Measurements from ENCODE around the gene PTBP2.
"Not testable (repeated sequence)": the region's sequence is repeated elsewhere in the genome, so short reads cannot be mapped to it uniquely, and the experiment has no call there.

The PTBP2 gene

DNA sequence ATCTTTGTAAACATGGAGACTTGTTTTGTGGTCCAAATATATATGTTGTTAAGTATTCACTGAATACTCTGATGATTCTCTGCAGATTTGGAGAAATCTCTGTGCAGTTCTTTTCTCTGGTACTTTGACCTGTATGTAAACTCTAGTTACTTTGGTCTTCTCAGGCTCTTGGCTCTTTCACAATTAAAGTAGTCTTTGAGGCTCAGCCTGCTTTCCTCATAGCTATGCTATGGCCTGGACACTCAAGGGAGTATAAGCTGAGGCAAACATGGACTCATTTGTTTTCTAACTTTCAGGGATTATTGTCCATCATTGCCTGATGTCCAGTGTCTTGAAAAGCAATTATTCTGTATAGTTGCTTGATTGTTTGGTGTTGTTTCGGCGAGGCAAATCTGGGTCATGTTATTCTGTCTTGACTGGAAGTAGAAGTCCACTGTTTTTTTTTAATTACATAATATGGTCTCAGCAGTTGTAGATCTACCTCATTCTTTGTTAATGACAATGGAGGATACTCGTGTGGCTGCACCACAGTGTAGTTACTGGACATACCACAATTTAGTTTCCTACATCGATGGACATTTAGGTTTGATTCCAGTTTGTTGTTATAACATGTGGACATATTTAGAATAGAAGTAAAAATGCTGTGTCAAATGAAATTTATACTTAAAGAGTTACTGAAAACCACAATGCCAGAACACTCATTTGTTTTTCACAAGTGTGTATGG, 9.2 kb downstream of the PTBP2 start:
- DNase-seq (ENCODE audit: low spot score): no peak

DNA sequence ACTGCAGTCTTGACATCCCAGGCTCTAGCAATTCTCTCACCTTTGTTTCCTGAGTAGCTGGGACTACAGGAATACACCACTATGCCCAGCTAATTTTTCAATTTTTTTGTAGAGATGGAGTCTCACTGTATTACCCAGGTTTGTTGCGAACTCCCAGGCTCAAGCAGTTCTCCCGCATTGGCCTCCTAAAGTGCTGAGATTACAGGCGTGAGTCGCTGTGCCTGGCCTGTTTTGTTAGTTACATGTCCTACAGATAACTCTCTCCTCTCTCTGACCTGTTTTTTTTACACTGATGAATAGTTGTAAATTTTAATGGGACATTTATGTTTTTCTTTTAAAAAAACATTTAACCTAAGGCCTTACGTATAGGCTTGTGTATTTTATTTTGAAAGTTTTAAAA, 19.8 kb downstream of the PTBP2 start:
- DNase-seq (ENCODE audit: low spot score): no peak

DNA sequence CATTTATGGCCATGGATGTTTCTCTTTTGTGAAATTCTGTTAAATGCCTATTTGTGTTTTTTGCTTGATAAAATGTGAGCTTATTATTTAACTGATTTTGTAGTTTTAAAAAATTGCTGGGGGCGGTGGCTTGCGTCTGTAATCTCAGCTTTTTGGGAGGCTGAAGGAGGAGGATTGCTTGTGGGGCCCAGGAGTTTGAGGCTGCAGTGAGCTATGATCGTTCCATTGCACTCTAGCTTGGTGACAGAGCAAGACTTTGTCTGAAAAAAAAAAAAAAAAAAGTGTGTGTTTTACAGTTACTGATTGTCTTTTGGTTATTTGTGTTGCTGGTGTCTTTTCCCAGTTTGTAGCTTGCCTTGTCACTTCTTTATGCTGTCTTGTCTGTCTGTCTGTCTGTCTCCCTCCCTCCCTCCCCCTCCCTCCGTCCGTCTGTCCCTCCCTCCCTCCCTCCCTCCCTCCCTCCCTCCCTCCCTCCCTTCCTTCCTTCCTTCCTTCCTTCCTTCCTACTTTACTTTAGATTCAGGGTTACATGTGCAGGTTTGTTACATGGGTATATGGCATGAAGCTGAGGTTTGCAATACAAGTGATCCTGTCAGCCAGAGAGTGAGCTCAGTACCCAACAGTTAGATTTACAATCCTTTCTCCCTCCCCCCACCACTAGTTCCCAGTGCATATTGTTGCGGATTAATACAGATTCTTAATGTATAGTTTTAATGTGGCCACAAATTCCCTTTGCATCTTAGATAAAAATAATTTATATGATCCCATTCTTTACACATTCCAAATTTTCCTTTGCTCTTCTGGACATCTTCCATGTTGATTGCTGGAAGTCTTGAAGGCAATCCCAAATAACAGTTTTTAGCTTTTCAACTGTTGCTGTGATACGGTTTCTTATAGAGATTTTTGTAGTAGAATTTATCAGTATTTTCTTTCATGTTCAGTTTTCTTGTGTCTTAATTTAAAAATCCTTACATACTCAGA, 25.1 kb downstream of the PTBP2 start:
- DNase-seq (ENCODE audit: low spot score): no peak

- no peak for DNase-seq (ENCODE audit: low spot score)
These were observed 26.0 kb downstream of the PTBP2 start for GRCh38 chr1:96747565-96747964.

DNA sequence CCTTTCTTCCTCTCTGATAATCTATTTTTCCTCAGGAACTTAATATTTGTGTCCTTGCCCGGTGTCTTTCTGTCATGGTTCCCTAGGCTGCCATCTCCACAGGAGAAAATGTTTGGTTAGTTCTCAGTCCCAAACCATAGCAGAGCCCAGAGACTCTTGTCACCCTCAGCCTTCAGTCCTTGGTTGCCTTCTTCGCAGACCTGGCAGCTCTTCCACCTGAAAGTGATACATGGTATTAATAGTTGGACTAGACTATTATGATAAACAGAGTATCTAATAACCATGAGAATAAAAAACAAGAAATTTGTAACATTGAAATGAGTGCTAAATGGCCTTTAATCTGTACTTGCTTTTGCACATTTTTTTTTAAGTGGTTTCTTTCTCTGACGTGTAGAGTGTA, 26.5 kb downstream of the PTBP2 start:
- DNase-seq (ENCODE audit: low spot score): no peak

- no peak for DNase-seq (ENCODE audit: low spot score)
These were observed 28.0 kb downstream of the PTBP2 start for GRCh38 chr1:96749618-96750017.

GRCh38 chr1:96752394-96752793, 30.8 kb downstream of the PTBP2 start:
- DNase-seq (ENCODE audit: low spot score): no peak

- DNase-seq (ENCODE audit: low spot score): peak; percentile 14
These were observed 35.2 kb downstream of the PTBP2 start for GRCh38 chr1:96756789-96757188.

DNA sequence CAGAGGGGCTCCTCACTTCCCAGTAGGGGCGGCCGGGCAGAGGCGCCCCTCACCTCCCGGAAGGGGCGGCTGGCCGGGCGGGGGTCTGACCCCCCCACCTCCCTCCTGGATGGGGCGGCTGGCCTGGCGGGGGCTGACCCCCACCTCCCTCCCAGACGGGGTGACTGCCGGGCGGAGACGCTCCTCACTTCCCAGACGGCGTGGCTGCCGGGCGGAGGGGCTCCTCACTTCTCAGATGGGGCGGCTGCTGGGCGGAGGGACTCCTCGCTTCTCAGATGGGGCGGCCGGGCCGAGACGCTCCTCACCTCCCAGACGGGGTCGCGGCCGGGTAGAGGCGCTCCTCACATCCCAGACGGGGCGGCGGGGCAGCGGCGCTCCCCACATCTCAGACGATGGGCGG, 41.0 kb downstream of the PTBP2 start:
- DNase-seq (ENCODE audit: low spot score): not testable (repeated sequence)

GRCh38 chr1:96763514-96763913, 41.9 kb downstream of the PTBP2 start:
- no peak for DNase-seq (ENCODE audit: low spot score)

DNA sequence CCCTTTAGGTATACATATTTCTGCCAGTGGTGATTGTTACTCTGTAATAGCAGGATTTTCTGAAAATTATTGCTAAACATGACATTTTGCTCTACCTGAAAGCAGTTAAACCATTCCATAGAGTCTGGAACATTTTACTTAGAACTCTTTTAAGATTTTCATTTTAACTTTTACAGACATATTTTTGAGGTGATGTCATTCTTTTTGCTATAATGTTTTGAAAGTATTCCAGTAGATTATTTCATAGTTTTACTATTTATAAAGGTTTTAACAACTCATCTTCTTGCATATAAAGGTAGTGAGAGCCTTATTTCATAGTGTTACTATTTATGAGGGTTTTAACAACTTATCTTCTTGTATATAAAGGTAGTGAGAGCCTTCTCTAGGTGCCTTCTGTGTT, 42.9 kb downstream of the PTBP2 start:
- no peak for DNase-seq (ENCODE audit: low spot score)

DNA sequence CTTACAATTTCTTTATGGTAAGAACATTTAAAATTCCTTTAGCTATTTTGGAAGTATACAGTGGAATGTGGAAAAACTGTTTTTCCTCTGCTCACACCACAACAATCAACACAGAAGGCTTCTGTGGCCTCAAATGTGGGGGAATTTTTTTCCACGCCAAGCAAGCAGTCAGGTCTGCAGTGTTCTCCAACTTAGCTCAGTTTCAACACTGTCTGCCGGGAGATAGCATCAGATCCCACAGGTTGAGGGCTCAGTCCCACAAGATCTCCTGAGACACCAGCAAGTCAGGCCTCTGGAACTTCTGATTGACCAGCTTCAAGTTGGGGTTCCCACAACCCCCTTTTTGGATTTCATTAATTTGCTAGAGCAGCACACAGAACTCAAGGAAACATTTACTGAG, 50.3 kb downstream of the PTBP2 start:
- DNase-seq (ENCODE audit: low spot score): no peak

DNA sequence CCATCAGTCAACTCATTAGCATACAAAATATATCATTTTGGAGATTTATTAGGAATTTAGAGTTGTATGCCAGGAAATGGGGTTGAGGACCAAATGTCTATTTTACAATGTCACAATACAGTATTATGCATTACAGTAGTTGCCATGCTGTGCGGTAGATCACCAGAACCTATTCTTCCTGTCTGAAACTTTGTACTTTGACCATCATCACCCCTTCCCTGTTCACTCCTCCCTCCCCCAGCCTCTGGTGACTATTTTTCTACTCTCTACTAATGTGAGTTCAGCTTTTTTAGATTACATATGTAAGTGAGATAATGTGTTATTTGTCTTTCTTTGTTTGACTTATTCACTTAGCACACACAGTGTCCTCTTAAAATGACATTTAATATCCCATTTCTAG, 50.8 kb downstream of the PTBP2 start:
- DNase-seq (ENCODE audit: low spot score): no peak

DNA sequence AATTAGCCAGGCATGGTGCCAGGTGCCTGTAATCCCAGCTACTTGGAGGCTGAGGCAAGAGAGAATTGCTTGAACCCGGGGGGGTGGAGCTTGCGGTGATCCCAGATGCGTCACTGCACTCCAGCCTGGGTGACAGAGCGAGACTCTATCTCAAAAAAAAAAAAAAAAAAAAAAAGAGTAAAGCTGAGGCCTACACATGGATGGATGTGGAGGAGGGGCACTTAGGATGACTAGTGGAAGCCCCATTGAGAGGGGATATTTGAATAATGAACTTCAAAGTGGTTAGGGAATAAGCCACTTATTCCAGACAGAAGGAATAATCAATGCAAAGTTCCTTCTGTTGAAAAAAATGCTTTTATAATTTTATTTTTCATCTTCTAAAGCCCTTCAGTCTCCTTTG, 51.4 kb downstream of the PTBP2 start:
- no peak for DNase-seq (ENCODE audit: low spot score)

- no peak for DNase-seq (ENCODE audit: low spot score)
These were observed 60.6 kb downstream of the PTBP2 start for GRCh38 chr1:96782206-96782605.

DNA sequence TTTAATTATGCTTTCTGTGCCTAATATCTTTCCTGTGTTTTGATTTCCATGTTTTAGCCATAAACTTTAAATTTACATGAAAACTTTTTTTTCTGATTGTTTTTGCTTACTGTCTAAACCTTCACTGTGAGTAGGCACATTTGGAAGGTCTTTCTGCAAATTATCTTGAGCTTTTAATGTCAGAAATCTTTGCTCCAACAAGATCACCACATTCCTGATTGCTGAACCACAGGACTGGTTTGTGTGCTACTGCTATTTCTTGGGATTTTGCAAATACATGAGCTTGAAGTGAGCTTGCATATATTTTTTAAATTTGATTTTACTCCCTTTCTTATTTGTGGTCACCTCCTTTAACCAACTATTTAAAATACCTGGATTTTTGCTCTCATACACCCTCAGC, 61.3 kb downstream of the PTBP2 start:
- no peak for DNase-seq (ENCODE audit: low spot score)

DNA sequence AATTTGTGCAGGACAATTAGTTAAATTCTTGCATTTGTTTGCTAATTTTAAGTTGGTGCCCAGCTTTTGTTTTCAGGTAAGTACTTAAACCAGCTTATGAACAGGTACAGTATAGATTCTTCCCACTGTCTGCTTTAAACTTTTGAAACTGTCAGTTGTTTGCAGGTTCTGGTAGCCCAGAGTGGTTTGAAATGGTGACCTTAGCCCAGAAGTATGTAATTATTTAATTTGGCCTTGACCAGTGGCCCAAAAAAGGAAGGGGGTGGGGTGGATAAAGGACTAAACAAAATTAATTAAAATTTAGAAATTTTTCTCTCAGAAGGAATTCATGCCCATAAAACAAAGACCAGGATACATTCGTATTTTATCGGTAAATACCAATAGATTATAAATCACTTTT, 69.0 kb downstream of the PTBP2 start:
- no peak for DNase-seq (ENCODE audit: low spot score)

DNA sequence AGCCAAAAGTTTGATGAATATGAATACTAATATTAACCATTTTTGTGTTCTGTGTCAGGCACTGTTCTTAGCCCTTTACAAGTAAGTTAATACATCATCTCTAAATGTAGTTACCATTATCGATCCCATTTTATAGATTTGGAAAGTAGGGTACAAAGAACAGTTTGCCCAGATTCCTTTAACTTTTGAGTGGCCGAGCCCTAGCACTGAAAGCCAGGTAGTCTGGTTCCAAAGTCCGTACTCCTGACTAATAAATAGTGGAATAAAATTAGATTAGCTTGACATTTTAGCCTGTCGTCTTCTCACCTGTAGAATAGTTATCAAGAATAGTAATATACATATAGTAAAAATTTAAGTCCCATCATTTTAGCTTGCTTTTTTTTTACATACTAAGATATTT, 70.6 kb downstream of the PTBP2 start:
- DNase-seq (ENCODE audit: low spot score): no peak

GRCh38 chr1:96801696-96802095, 80.1 kb downstream of the PTBP2 start:
- not testable (repeated sequence) for DNase-seq (ENCODE audit: low spot score)

DNA sequence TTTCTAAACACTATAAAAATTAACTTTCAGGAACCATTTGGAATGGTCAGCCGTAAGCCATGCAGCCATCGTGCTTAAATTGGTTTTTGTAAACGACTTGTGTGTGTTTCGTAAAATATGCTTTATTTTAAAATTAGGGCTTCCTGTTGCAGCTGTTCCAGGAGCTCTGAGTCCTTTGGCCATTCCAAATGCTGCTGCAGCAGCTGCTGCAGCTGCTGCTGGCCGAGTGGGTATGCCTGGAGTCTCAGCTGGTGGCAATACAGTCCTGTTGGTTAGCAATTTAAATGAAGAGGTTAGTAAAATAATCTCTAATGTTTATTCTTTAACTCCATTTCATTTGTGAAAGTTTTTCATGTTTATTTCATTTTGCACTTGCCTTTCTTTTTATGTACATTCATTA, 83.1 kb downstream of the PTBP2 start:
- DNase-seq (ENCODE audit: low spot score): no peak

DNA sequence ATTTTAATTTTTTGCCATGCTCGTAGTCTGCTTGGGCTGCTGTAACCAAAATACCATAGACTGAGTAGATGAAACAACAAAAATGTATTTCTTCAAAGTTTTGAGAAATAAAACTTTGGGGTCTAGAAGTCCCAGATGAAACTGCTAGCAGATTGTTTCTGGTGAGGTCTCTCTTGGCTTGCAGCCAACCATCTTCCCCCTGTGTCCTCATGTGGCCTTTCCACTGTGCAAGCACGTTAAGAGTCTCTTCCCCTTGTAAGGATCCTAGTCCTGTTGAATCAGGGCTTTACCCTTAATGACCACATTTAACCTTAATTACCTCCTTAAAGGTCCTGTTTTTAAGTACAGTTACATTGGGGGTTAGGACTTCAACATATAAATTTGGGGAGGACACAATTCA, 86.6 kb downstream of the PTBP2 start:
- DNase-seq (ENCODE audit: low spot score): peak; percentile 25

DNA sequence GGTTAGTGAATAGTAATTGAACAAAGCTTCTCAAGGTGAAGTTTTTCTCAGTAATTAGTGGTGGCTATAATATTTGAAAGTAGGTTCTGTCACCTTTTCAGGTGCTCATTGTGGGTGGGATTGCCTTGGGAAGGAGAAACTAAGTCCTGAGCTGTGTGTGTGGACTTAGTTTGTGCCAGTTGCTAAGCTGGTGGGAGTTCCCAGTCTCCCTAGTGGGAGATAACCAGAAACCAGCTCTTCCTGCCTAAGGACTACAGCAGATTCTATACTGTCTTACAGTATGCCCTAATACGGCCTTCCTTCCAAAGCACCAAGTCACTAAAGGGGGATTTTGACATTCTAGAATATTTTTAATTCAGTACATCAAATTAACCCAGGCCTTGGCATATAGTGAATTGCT, 94.3 kb downstream of the PTBP2 start:
- no peak for DNase-seq (ENCODE audit: low spot score)

- no peak for DNase-seq (ENCODE audit: low spot score)
These were observed 98.5 kb downstream of the PTBP2 start for GRCh38 chr1:96820107-96820506.
